Parathyroid adenoma (tissue), 2 donors: ENCODE data around the gene HOXA7.

Source experiments
- H2AFZ ChIP-seq: fragments of 300-600 bp; sonication (generic); one replicate; pipeline ENCODE4 v1.7.0; 2017; ENCODE audit warnings: antibody characterized with exemption, mild to moderate bottlenecking
- H3K27ac ChIP-seq: fragments of 300-600 bp; sonication (generic); one replicate; pipeline ENCODE4 v1.7.0; 2017
- H3K27me3 ChIP-seq: fragments of 300-600 bp; sonication (generic); one replicate; pipeline ENCODE4 v1.7.0; 2017; ENCODE audit warnings: low read length; ENCODE audit not compliant: control insufficient read depth, insufficient read depth
- H3K36me3 ChIP-seq: fragments of 300-600 bp; sonication (generic); one replicate; pipeline ENCODE4 v1.7.0; 2017; ENCODE audit warnings: low read length; ENCODE audit not compliant: control insufficient read depth, insufficient read depth
- H3K4me1 ChIP-seq: fragments of 300-600 bp; sonication (generic); one replicate; pipeline ENCODE4 v1.7.0; 2017; ENCODE audit warnings: control low read depth
- H3K4me2 ChIP-seq: fragments of 300-600 bp; sonication (generic); one replicate; pipeline ENCODE4 v1.7.0; 2017; ENCODE audit warnings: low read length
- H3K4me3 ChIP-seq: fragments of 300-600 bp; sonication (generic); one replicate; pipeline ENCODE4 v1.7.0; 2017; ENCODE audit warnings: low read depth, low read length
- H3K79me2 ChIP-seq: fragments of 300-600 bp; sonication (generic); one replicate; pipeline ENCODE4 v1.7.0; 2017; ENCODE audit warnings: control low read depth
- H3K9ac ChIP-seq: fragments of 300-600 bp; sonication (generic); one replicate; pipeline ENCODE4 v1.7.0; 2017; ENCODE audit warnings: mild to moderate bottlenecking
- H3K9me3 ChIP-seq: fragments of 300-600 bp; sonication (generic); one replicate; pipeline ENCODE4 v1.7.0; 2017; ENCODE audit warnings: low read length; ENCODE audit not compliant: control insufficient read depth
- TF ChIP-seq, protein P1 (sequence below): fragments of 300-600 bp; sonication (generic); IDR thresholded peaks from one replicate; pipeline ENCODE4 v1.7.0; 2017; ENCODE audit warnings: antibody characterized with exemption, mild to moderate bottlenecking
- donor health status: primary hyperparathyroidism.

Gene HOXA7

DNA sequence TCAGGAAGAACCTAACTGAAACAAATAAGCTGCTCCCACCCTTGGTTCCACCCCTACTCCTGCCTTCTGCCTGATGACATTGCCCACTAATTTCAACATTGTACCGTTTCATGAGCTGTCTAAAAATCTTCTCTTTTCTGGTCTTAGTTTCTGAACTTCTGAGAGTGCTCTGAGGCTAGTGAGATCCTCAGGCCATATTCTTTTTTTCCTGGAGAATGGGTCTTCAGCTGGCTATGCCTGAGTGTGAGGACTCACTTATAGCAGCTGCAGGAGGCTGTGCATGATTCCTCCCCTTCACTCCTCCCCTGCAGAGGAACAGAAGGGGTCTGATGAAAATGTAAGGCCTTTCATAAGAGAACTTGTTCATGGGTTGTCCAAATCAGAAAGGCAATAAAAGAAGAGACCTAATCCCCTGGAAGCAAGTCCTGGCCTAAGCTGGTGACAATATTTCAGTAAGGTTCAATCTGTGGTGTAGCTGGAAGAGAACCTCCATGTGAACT lies 37.0 kb downstream of the HOXA7 start:
- no peaks in the 10 kb centered on the region for H3K36me3 ChIP-seq
- no peak overlapping the region for H3K4me3 ChIP-seq
- H3K9me3 ChIP-seq, result no peaks in the 10 kb centered on the region
- no peaks in the 10 kb centered on the region for H3K79me2 ChIP-seq
- no peaks in the 10 kb centered on the region for H3K27me3 ChIP-seq
- TF ChIP-seq, protein P1, sequence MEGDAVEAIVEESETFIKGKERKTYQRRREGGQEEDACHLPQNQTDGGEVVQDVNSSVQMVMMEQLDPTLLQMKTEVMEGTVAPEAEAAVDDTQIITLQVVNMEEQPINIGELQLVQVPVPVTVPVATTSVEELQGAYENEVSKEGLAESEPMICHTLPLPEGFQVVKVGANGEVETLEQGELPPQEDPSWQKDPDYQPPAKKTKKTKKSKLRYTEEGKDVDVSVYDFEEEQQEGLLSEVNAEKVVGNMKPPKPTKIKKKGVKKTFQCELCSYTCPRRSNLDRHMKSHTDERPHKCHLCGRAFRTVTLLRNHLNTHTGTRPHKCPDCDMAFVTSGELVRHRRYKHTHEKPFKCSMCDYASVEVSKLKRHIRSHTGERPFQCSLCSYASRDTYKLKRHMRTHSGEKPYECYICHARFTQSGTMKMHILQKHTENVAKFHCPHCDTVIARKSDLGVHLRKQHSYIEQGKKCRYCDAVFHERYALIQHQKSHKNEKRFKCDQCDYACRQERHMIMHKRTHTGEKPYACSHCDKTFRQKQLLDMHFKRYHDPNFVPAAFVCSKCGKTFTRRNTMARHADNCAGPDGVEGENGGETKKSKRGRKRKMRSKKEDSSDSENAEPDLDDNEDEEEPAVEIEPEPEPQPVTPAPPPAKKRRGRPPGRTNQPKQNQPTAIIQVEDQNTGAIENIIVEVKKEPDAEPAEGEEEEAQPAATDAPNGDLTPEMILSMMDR, result no peak
- H3K27ac ChIP-seq, result no peak overlapping the region
- H2AFZ ChIP-seq, result no peak overlapping the region
- H3K4me1 ChIP-seq, result no peaks in the 10 kb centered on the region
- no peak overlapping the region for H3K9ac ChIP-seq
- H3K4me2 ChIP-seq, result no peak overlapping the region

DNA sequence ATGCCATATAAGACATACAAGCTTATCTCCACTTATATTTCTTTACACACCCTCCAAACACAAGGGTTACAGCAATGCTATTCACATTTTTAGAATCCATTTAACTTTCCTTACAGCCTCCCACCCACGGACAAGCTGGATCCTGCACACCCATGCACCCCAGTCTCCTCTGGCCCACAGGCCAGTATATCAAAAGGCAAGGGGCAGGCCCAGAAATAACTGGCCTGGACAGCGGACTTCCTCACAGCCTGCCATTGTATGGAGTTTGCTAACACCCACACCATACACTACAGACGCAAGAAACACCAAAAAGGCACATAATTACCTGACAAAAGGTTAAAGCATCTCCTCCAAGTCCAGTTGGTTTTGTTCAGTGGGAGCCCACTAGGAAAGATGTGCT lies 37.9 kb downstream of the HOXA7 start:
- TF ChIP-seq, protein P1, result no peak
- no peak overlapping the region for H3K9ac ChIP-seq
- H3K4me2 ChIP-seq, result peak overlapping the region; percentile 2
- H3K9me3 ChIP-seq, result no peaks in the 10 kb centered on the region
- H3K27ac ChIP-seq, result no peak overlapping the region
- no peaks in the 10 kb centered on the region for H3K36me3 ChIP-seq
- H3K27me3 ChIP-seq, result no peaks in the 10 kb centered on the region
- no peaks in the 10 kb centered on the region for H3K79me2 ChIP-seq
- no peak overlapping the region for H2AFZ ChIP-seq
- peak overlapping the region; percentile 38 for H3K4me3 ChIP-seq
- H3K4me1 ChIP-seq, result no peaks in the 10 kb centered on the region

DNA sequence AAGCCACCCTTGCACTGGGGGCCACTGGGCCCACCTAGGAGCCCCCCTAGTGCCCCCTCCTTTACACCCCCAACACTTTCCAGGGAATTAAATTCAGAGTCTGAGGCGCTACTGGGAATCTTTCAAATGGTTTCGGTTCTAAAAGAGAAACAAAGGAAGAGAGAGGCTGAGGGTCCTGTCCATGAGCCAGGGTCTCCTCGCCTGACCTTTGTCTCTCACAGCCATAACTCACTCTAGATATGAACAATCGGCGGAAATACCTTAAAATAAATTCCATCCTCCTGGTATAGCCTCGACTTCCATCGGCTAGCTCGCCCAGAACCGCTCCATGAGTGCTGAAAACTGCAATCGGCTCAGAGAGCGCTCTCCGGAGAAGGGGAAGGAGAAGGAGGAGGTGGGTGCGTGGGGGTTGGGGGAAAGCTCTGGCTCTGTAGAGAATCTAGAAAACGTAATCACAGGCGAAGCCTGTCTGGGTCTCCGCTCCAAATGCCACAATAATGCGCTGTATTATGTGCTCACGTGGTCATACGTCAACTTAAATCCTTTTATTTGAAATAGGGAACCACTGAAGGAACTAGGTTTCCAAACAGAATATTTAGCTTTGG lies 38.5 kb downstream of the HOXA7 start:
- H3K4me2 ChIP-seq, result peak overlapping the region; percentile 2
- H3K9ac ChIP-seq, result no peak overlapping the region
- no peaks in the 10 kb centered on the region for H3K4me1 ChIP-seq
- no peak overlapping the region for H3K27ac ChIP-seq
- no peaks in the 10 kb centered on the region for H3K9me3 ChIP-seq
- no peak overlapping the region for H2AFZ ChIP-seq
- H3K27me3 ChIP-seq, result no peaks in the 10 kb centered on the region
- H3K36me3 ChIP-seq, result no peaks in the 10 kb centered on the region
- H3K4me3 ChIP-seq, result peak overlapping the region; percentile 38
- TF ChIP-seq, protein P1, result no peak
- H3K79me2 ChIP-seq, result no peaks in the 10 kb centered on the region

DNA sequence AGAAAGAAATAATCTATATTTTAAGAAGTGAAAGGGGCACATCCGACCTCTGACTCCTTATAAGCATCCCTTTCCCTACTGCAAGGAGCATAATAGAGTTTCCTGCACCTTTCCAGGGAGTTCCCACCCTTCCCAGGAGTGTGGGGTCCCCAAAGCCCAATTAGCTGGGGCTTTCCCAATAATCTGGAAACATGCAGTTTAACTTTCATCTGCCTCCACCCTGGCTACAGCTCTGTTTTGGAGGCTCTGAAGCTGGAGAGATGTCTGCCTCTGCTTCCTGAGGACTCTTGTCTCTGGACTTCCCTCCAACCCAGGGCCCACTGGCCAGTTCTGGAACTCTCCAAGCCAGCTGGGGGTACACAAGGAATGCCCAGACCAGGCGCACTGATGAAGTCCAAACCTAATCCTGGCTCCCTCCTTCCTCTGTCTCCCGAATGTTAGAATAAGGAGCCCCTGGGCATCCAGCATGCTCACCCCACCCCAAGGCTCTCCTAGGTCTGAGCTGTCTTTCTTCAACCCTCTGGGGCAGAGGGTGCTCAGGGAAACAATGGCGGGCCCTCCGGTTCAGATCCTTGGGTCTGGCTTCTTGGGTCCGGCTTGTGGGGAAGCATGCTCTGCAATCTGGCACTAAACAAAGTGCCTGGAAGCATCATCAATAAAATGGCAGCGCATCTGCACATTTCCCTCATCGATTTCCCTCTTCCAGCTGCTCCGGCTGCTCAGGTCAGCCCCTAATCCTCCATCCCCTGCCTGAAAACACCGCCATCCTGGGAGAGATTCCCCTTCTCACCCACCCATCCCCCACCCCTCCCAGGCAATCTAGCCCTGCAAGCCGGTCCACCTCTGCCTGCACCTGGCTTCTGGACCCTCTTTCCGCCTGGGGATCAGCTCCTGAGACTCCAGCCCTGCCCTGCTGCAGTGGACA lies 39.3 kb downstream of the HOXA7 start:
- H3K9me3 ChIP-seq, result no peaks in the 10 kb centered on the region
- no peaks in the 10 kb centered on the region for H3K36me3 ChIP-seq
- H2AFZ ChIP-seq, result no peak overlapping the region
- no peaks in the 10 kb centered on the region for H3K27me3 ChIP-seq
- H3K27ac ChIP-seq, result no peak overlapping the region
- H3K4me2 ChIP-seq, result peak overlapping the region; percentile 72
- H3K9ac ChIP-seq, result no peak overlapping the region
- H3K4me1 ChIP-seq, result no peaks in the 10 kb centered on the region
- H3K4me3 ChIP-seq, result peak overlapping the region; percentile 75
- H3K79me2 ChIP-seq, result no peaks in the 10 kb centered on the region
- TF ChIP-seq, protein P1, result no peak
